OCI-LY1 (cell line): Measurements from ENCODE around the gene SLC25A53.

Experiments used
- CTCF ChIP-seq: fragments of 200-600 bp; sonication (generic), shearing (Covaris generic); IDR thresholded peaks from 2 replicates; pipeline ENCODE4 v1.5.1; 2017; ENCODE audit warnings: mild to moderate bottlenecking, antibody characterized with exemption, low read length, moderate library complexity, mixed read lengths
- EZH2 ChIP-seq: fragments of 200-600 bp; sonication (generic), shearing (Covaris generic); IDR thresholded peaks from 2 replicates; pipeline ENCODE4 v1.8.0; 2017; ENCODE audit warnings: borderline replicate concordance, mixed run types, mild to moderate bottlenecking, antibody characterized with exemption, low read length, moderate library complexity, mixed read lengths

- TF ChIP-seq CTCF (no peak), EZH2 (no peak)
Observed at GRCh38 chrX:104122829-104123228, 34.0 kb downstream of the SLC25A53 start.
